HG03432 (cell line): Measurements from ENCODE around the gene HGFAC.
"Not testable (repeated sequence)": the region's sequence is repeated elsewhere in the genome, so short reads cannot be mapped to it uniquely, and the experiment has no call there.

ENCODE experiments used
- ATAC-seq: cut with Tn5 transposase; IDR thresholded peaks from one replicate; pipeline ENCODE4 v1.9.1; 2021; ENCODE audit warnings: mild to moderate bottlenecking, moderate library complexity; ENCODE audit not compliant: unreplicated experiment

The HGFAC gene

GRCh38 chr4:3440979-3441500, 728 bp upstream of the HGFAC start:
- no peak for ATAC-seq

- no peak for ATAC-seq
These were observed 741 bp downstream of the HGFAC start for GRCh38 chr4:3442460-3442958.

GRCh38 chr4:3442959-3443749, 1.4 kb downstream of the HGFAC start:
- peak; percentile 77 for ATAC-seq

GRCh38 chr4:3443750-3444309, 2.1 kb downstream of the HGFAC start:
- ATAC-seq = no peak

GRCh38 chr4:3444351-3445110, 2.8 kb downstream of the HGFAC start:
- ATAC-seq = no peak

- no peak for ATAC-seq
These were observed 3.5 kb downstream of the HGFAC start for GRCh38 chr4:3445111-3445820.

- no peak for ATAC-seq
These were observed 4.2 kb downstream of the HGFAC start for GRCh38 chr4:3445829-3446545.

GRCh38 chr4:3446631-3447320, 5.0 kb downstream of the HGFAC start:
- no peak for ATAC-seq

GRCh38 chr4:3447431-3448395, 5.9 kb downstream of the HGFAC start:
- ATAC-seq = no peak

- no peak for ATAC-seq
These were observed 7.3 kb downstream of the HGFAC start for GRCh38 chr4:3449047-3449573.

GRCh38 chr4:3449574-3450534, 8.1 kb downstream of the HGFAC start:
- ATAC-seq = no peak

- ATAC-seq = no peak
These were observed 8.9 kb downstream of the HGFAC start for GRCh38 chr4:3450643-3451042.

GRCh38 chr4:3451956-3452355, 10.2 kb downstream of the HGFAC start:
- ATAC-seq = no peak

- ATAC-seq = no peak
These were observed 10.6 kb downstream of the HGFAC start for GRCh38 chr4:3452376-3452775.

- not testable (repeated sequence) for ATAC-seq
These were observed 13.8 kb downstream of the HGFAC start for GRCh38 chr4:3455596-3455995.

GRCh38 chr4:3458371-3458770, 16.6 kb downstream of the HGFAC start:
- ATAC-seq = no peak

- ATAC-seq = not testable (repeated sequence)
These were observed 17.4 kb downstream of the HGFAC start for GRCh38 chr4:3459156-3459555.
